ENCODE results near the gene CEACAM19. TPM values are rescaled to one million over a fixed set of nuclear protein-coding genes. Genes with fewer than 3 reads are reported as not detected.
"Not testable (repeated sequence)": the region's sequence is repeated elsewhere in the genome, so short reads cannot be mapped to it uniquely, and the experiment has no call there.

The CEACAM19 gene
- total and polyA plus RNA-seq, 2 of the 4 experiments (the other 2 are of a cell fraction): 0.72 to 9.3 TPM

- DNase-seq; intact Hi-C loops (cut with micrococcal nuclease); H4K8ac ChIP-seq (ENCODE audit: low read depth in 2 of 2, low read length in 2 of 2); H3K18ac ChIP-seq (ENCODE audit: low read depth, low read length); H3K27ac ChIP-seq (ENCODE audit: insufficient read depth, low read length); dilution Hi-C loops (cut with HindIII; ENCODE audit: low sequenced_read_pairs, unreplicated experiment); H4K5ac ChIP-seq (ENCODE audit: low read depth, low read length); H2AK9ac ChIP-seq (replicated peaks; ENCODE audit: low read depth, low read length, poor library complexity); H2BK15ac ChIP-seq (ENCODE audit: low read depth, low read length); BruUV-seq (replicated peaks); H4K20me1 ChIP-seq (ENCODE audit: insufficient read depth, low read length); H2BK20ac ChIP-seq (ENCODE audit: low read depth, low read length); H3K36me3 ChIP-seq (ENCODE audit: control insufficient read depth, insufficient read depth, low read length); in situ Hi-C loops (cut with MboI; ENCODE audit: low sequenced_read_pairs); H3K4ac ChIP-seq (ENCODE audit: low read depth, low read length); H3K14ac ChIP-seq (replicated peaks; ENCODE audit: low read depth, low read length); H3K4me2 ChIP-seq (ENCODE audit: low read depth, low read length); H2BK5ac ChIP-seq (ENCODE audit: low read depth, low read length, poor library complexity, severe bottlenecking); H4K91ac ChIP-seq (ENCODE audit: insufficient read depth, low read depth, low read length); H2BK120ac ChIP-seq (ENCODE audit: low read depth, low read length); H3K23ac ChIP-seq (ENCODE audit: low read depth, low read length); H3K56ac ChIP-seq (ENCODE audit: extremely low read depth, insufficient read depth, low read length); H2AFZ ChIP-seq (replicated peaks; ENCODE audit: low read length, poor library complexity); POLR2A ChIA-PET (ENCODE audit: unreplicated experiment); H3K4me1 ChIP-seq (ENCODE audit: control insufficient read depth, insufficient read depth, low read length); ATAC-seq (ENCODE audit: low read depth); H3K9me1 ChIP-seq (ENCODE audit: insufficient read depth, low read length); H3K9ac ChIP-seq (ENCODE audit: low read depth, low read length); H3K9me3 ChIP-seq (ENCODE audit: control insufficient read depth, insufficient read depth, low read length); H3K79me1 ChIP-seq (ENCODE audit: low read depth in 1 of 2, low read length in 2 of 2); H2AK5ac ChIP-seq (ENCODE audit: low read depth, low read length); H3K4me3 ChIP-seq (ENCODE audit: insufficient read depth, low read depth, low read length): not testable (repeated sequence)
- peaks cover 12% of the 10 kb centered on the region for H3K27me3 ChIP-seq (ENCODE audit: control insufficient read depth, insufficient read depth, low read length)
- CTCF ChIA-PET: interaction anchor here (0.7 kb wide), 1 partner anchor 27 kb away, joined by 3 read pairs; no protein-coding TSS in a partner anchor
- WGBS, 2 experiments (ENCODE audit: extremely low coverage in 2 of 2, insufficient read length in 1 of 2): no CpG with 5 or more reads among the region's 4 CpGs
Measured at GRCh38 chr19:44709434-44710266, 38.4 kb downstream of the CEACAM19 start.

Data from IMR-90 (cell line).